HFFc6 (cell line): ENCODE results near the gene ESPN. TPM values are rescaled to one million over a fixed set of nuclear protein-coding genes. Genes with fewer than 3 reads are reported as not detected.

Experiments
- DNase-seq: peaks from one replicate; pipeline ENCODE4 v3.0.0-alpha.2; 2018
- H3K27ac Mint-ChIP-seq: 2 replicates; pipeline ENCODE4 v1.8.0; 2020; ENCODE audit warnings: mild to moderate bottlenecking, mixed read lengths
- H3K27me3 Mint-ChIP-seq: 2 replicates; pipeline ENCODE4 v1.8.0; 2021; ENCODE audit warnings: mild to moderate bottlenecking, moderate library complexity, mixed read lengths; ENCODE audit not compliant: insufficient read depth
- H3K36me3 Mint-ChIP-seq: 2 replicates; pipeline ENCODE4 v1.8.0; 2021; ENCODE audit warnings: low read depth, mixed read lengths
- H3K4me1 Mint-ChIP-seq: 2 replicates; pipeline ENCODE4 v1.8.0; 2020; ENCODE audit warnings: low read depth, mixed read lengths
- H3K4me3 Mint-ChIP-seq: 2 replicates; pipeline ENCODE4 v1.8.0; 2020; ENCODE audit warnings: mild to moderate bottlenecking, moderate library complexity, mixed read lengths
- H3K9me3 Mint-ChIP-seq: 2 replicates; pipeline ENCODE4 v1.8.0; 2020; ENCODE audit warnings: mild to moderate bottlenecking, mixed read lengths
- total RNA-seq, 6 experiments: library from RNA; stranded (reverse); fragmentation: NEBNext Ultra II Directional; extraction: Animal tissue kit (Norgen Biotek cat#: 25700); gene quantifications; 2 replicates in 1 of 6; 3 replicates in 5 of 6; pipeline ENCODE4 v1.2.3, GENCODE V29; 2021
- TF ChIP-seq, protein P1 (sequence below): fragments of 200-600 bp; sonication (generic); IDR thresholded peaks from 2 replicates; pipeline ENCODE4 v1.5.0; 2021; ENCODE audit warnings: antibody characterized with exemption, mild to moderate bottlenecking

The ESPN gene
- total RNA-seq, 6 experiments from 2014 or later: not detected

DNA sequence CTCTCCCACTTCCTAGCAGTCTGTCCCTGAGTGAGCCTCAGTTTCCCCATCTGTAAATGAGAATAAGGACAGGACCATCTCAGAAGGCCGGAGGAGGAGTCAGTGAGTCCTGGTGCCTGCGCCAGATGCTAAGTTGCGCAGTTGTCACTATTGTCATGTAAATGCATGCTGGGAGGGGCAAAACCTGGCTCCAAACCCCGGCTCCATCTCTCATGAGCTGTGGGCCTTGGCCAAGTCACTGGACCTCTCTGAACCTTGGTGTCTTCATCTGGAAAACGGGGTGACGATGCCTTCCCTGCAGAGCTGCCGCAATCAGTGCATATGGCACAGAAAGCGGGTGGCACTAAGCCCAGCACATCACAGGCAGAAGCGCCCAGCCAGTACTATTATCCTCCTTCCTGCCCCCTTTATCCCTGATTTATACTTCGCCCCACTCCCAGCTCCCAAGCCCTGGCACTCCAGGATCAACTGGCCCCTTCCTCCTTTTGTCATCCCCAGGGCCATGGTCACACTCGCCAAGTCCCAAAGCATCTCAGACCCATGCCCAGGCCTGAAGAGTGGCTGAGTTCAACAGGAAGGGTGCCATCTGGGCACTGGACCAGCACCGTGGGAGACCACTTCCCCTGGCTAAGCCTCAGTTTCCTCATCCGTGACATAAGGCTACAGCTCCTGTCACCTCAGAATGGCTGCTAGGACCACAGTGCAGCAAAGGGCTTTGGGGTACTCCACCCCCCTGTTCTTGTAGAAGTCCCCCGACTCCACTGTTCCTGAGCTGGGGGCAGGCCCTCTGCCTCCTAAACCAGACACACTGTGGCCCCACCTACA, 71.2 kb downstream of the ESPN start:
- H3K9me3 Mint-ChIP-seq: no peaks in the 10 kb centered on the region
- no peak overlapping the region for H3K27ac Mint-ChIP-seq
- H3K4me1 Mint-ChIP-seq: peaks cover 23% of the 10 kb centered on the region
- peaks cover 7% of the 10 kb centered on the region for H3K27me3 Mint-ChIP-seq
- peak overlapping the region; percentile 77; the same call in 1 of the 2 replicates for H3K4me3 Mint-ChIP-seq
- no peaks in the 10 kb centered on the region for H3K36me3 Mint-ChIP-seq
- no peak for DNase-seq
- TF ChIP-seq, protein P1, sequence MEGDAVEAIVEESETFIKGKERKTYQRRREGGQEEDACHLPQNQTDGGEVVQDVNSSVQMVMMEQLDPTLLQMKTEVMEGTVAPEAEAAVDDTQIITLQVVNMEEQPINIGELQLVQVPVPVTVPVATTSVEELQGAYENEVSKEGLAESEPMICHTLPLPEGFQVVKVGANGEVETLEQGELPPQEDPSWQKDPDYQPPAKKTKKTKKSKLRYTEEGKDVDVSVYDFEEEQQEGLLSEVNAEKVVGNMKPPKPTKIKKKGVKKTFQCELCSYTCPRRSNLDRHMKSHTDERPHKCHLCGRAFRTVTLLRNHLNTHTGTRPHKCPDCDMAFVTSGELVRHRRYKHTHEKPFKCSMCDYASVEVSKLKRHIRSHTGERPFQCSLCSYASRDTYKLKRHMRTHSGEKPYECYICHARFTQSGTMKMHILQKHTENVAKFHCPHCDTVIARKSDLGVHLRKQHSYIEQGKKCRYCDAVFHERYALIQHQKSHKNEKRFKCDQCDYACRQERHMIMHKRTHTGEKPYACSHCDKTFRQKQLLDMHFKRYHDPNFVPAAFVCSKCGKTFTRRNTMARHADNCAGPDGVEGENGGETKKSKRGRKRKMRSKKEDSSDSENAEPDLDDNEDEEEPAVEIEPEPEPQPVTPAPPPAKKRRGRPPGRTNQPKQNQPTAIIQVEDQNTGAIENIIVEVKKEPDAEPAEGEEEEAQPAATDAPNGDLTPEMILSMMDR: no peak

DNA sequence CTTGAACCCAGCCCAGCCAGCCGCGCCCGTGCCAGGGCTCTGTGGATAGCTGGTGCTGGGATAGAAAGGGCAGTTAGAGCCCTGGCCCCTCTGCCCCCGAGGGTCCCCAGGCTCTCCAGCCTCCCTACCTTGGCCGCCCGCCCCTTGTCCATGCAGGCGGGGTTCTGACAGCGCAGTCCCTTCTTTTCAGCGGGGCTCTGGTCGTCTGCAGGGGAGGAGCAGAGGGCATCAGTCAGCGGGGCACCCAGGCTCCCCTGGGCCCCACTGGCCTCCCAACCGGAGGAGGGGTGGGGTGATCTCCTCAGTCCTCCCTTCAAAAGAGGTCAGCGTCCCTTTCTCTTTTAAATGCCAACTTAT, 71.8 kb downstream of the ESPN start:
- no peak overlapping the region for H3K27ac Mint-ChIP-seq
- H3K4me1 Mint-ChIP-seq: peaks cover 18% of the 10 kb centered on the region
- DNase-seq: no peak
- peak overlapping the region; percentile 77 for H3K4me3 Mint-ChIP-seq
- TF ChIP-seq, protein P1: no peak
- H3K9me3 Mint-ChIP-seq: no peaks in the 10 kb centered on the region
- no peaks in the 10 kb centered on the region for H3K36me3 Mint-ChIP-seq
- peaks cover 11% of the 10 kb centered on the region for H3K27me3 Mint-ChIP-seq

DNA sequence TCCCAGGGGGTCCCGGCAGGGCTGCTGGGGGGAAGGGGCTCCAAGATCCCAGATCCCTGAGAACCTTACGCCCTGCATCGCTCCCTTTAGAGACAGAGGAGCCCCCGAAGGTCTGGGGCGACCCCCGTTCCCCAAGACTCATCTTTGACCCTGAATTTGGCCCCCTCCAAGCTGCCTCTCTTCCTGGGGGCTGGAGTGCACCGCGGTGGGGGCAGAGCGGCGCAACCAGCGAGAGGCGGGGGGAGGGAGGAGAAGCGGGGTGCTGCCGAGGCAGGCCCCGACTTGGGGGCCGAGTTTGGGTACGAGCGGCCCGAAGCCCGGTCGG, 72.3 kb downstream of the ESPN start:
- Mint-ChIP-seq H3K36me3 (no peaks in the 10 kb centered on the region), H3K9me3 (no peaks in the 10 kb centered on the region), H3K27ac (no peak overlapping the region), H3K27me3 (peaks cover 11% of the 10 kb centered on the region), H3K4me1 (peaks cover 13% of the 10 kb centered on the region), H3K4me3 (peak overlapping the region; percentile 77)
- TF ChIP-seq, protein P1: no peak
- DNase-seq: no peak

DNA sequence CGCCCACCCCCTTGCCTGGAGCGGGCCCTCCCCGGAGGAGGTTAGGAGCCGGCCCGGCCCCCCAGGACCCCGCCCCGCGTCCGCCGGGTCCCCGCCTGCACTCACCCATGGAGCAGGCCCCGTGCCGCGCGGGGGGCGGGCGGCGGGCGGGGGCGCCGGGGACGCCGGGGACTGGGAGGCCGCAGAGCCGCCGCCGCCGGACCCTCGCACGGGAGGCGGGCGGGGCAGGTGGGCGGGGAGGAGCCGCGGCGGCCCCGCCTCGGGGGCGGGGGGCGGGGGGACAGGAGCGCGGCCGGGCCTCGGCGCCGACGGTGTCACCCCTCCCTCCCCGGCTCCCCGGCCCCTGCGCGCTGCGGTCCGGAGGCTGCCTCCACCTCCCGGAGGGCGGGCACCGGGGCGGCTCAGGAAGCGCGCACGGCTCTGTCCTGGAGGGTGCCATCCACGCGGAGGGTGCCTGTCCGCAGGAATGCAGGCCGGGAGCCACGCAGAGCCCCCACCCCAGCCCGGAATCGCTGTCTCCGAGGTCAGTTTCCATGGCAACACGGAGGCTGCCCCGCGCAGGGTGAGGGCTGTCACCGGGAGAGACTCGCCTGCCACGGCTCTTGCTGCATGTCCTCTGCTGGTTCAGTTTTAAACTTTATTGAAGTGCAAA, 72.8 kb downstream of the ESPN start:
- TF ChIP-seq, protein P1: no peak
- DNase-seq: peak; percentile 19
- Mint-ChIP-seq H3K9me3 (no peaks in the 10 kb centered on the region), H3K27me3 (peaks cover 11% of the 10 kb centered on the region), H3K27ac (no peak overlapping the region), H3K4me3 (peak overlapping the region; percentile 82), H3K4me1 (peaks cover 8% of the 10 kb centered on the region), H3K36me3 (no peaks in the 10 kb centered on the region)

DNA sequence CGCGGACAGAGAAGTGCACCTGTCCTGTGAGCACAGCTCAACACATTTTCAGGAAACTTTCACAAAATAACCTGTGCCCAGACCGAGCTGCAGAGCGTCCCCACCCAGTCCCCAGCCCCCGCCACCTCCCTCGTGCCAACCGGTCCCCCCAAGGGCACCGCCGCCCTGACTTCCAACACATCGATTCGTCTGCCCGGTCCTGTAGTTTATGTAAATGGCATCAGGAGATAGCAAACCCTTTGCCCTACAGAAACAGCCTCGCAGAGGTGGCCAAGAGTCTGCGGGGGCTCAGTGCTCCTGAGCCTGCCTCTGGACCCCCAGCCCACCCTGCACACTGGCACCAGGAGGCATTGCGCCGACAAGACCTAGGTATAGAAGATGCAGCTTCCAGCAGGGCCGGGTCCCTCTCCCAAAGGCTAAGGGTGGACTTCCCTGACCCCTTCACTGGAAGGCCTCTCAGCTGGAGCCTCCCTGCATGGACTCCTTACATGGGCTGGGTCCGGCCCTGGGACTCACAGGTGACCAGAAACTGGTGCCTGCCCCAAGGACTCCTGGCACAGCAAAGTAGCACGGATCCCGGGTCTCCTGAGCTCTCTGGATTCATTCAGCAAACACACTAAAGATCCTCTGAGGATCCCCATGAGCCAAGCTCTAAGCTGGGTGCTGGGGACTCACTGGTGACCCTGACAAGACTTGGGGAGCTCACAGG, 73.4 kb downstream of the ESPN start:
- H3K4me1 Mint-ChIP-seq: peaks cover 6% of the 10 kb centered on the region; the same call in 1 of the 2 replicates
- peak overlapping the region; percentile 82 for H3K4me3 Mint-ChIP-seq
- H3K9me3 Mint-ChIP-seq: no peaks in the 10 kb centered on the region
- H3K36me3 Mint-ChIP-seq: no peaks in the 10 kb centered on the region
- TF ChIP-seq, protein P1: no peak
- peaks cover 11% of the 10 kb centered on the region for H3K27me3 Mint-ChIP-seq
- H3K27ac Mint-ChIP-seq: no peak overlapping the region
- no peak for DNase-seq
